Pancreas (tissue), 10 donors: ENCODE results near the gene DHX34. TPM values are rescaled to one million over a fixed set of nuclear protein-coding genes. Genes with fewer than 3 reads are reported as not detected.

Source experiments
- ATAC-seq, 4 donors: fragments of 200-7000 bp; cut with Tn5 transposase; one replicate each; pipeline versions ENCODE4 v1.8.0 to v1.9.1; 2020; ENCODE audit warnings: mild to moderate bottlenecking in 4 of 4, moderate library complexity in 4 of 4
- DNase-seq, 6 donors: peaks; one replicate each; pipeline ENCODE4 v3.0.0-alpha.2; 2020
- FAIRE-seq: peaks from 2 replicates; lab custom pipeline; 2012; peaks lifted over from hg19 to GRCh38; lab: Jason Lieb, UNC
- H3K27ac ChIP-seq, 4 donors: fragments of 200-600 bp; sonication (generic); 1 replicate in 3 of 4; 2 replicates in 1 of 4; pipeline versions ENCODE4 v1.5.0 to v1.8.0; 2020
- H3K27me3 ChIP-seq, 4 donors: fragments of 200-600 bp; one replicate each; pipeline ENCODE4 v1.8.0; 2021
- H3K36me3 ChIP-seq, 3 donors: fragments of 200-600 bp; sonication (generic) in 1 of 3; one replicate each; pipeline versions ENCODE4 v1.5.0 to v1.8.0; 2020 to 2021
- H3K4me1 ChIP-seq, 3 donors: fragments of 200-600 bp; one replicate each; pipeline ENCODE4 v1.8.0; 2021
- H3K4me3 ChIP-seq, 4 donors: fragments of 200-600 bp; sonication (generic) in 2 of 4; one replicate each; pipeline versions ENCODE4 v1.5.0 to v1.8.0; 2020 to 2021
- H3K9me3 ChIP-seq, 4 donors: fragments of 200-600 bp; one replicate each; pipeline ENCODE4 v1.8.0; 2021
- CTCF ChIP-seq, 4 donors: fragments of 200-600 bp; sonication (generic) in 3 of 4; IDR thresholded peaks; one replicate each; pipeline versions ENCODE4 v1.5.0 to v1.8.0; 2021; ENCODE audit warnings: antibody characterized with exemption in 4 of 4
- WGBS, 2 donors: extraction: QIAGEN DNeasy Blood & Tissue Kit; methylation state at CpG; one replicate each; pipeline ENCODE4 v1.1.7; 2013; 5-methylcytosine and 5-hydroxymethylcytosine counted together
- intact Hi-C, 3 donors: fragments of 100-400 bp; cut with DNase I; formaldehyde crosslinking; loops; one replicate each; pipeline versions ENCODE4 v1.11.1 to v1.14.2; 2022
- polyA plus RNA-seq, 2 donors: library from polyadenylated mRNA; stranded (reverse); fragments of 200-250 nt; gene quantifications; one replicate each; pipeline ENCODE4 v1.2.3, GENCODE V29; 2013
- total RNA-seq, 6 donors: library from RNA; stranded (reverse); fragmentation: NEBNext Ultra II Directional in 4 of 6; extraction: Animal tissue kit (Norgen Biotek cat#: 25700) in 4 of 6; gene quantifications; one replicate each; pipeline versions ENCODE4 v1.2.1 to v1.2.4, GENCODE V29; 2021 to 2023
- donor health status: healthy with polysubstance abuse.
- donor health status: DM: no; HTN: no; CAD: no; lungs with moderate emphysema.
- donor health status: DM: no; HTN: no; CAD: no.
- donor health status: control.
- donor health status: control.
- donor health status: Bipolar disorder and iron deficiency.
- donor health status: DM: yes; HTN: yes; CAD: no.
- donor health status: DM: no; HTN: no; CAD: no.
- donor health status: DM: no; HTN: no; CAD: no.
- donor health status: DM: yes; HTN: yes; CAD: no.

DHX34 gene
- total and polyA plus RNA-seq, 8 donors: 3.5 to 23.5 (median 5.9) TPM

- H3K9me3 ChIP-seq: no peaks in the 10 kb centered on the region
- peaks cover 0 to 13% (median 4%) of the 10 kb centered on the region in 3 donors for H3K4me1 ChIP-seq
- H3K27ac ChIP-seq: no peak overlapping the region
- TF ChIP-seq CTCF (IDR thresholded peaks at IDR 0.05): no peak
- intact Hi-C loops: no loop called here
- H3K36me3 ChIP-seq: no peaks in the 10 kb centered on the region
- H3K27me3 ChIP-seq: peaks cover 0 to 13% (median 0%) of the 10 kb centered on the region in 4 donors
- WGBS, 2 donors: 18 to 21% methylated on average over 20 of the region's 20 CpGs
- FAIRE-seq: no peak
- ATAC-seq: no peak
- DNase-seq: no peak
- no peak overlapping the region for H3K4me3 ChIP-seq
Observed at GRCh38 chr19:47429140-47429793, 80.2 kb downstream of the DHX34 start.

- WGBS, 2 donors: 7 to 10% methylated on average over 69 of the region's 69 CpGs
- intact Hi-C loops: loop anchor here in 1 of 3 donors (10.0 kb wide), 1 partner anchor 85 kb away; the partner anchor contains the start of gene NAPA
- peaks cover 0 to 13% (median 4%) of the 10 kb centered on the region in 3 donors for H3K4me1 ChIP-seq
- H3K27me3 ChIP-seq: peaks cover 0 to 13% (median 0%) of the 10 kb centered on the region in 4 donors
- no peak for FAIRE-seq
- H3K4me3 ChIP-seq: peak overlapping the region in 1 of 4 donors; percentile 27
- no peaks in the 10 kb centered on the region for H3K36me3 ChIP-seq
- no peak overlapping the region for H3K27ac ChIP-seq
- H3K9me3 ChIP-seq: no peaks in the 10 kb centered on the region
- DNase-seq: peak in 2 of 6 donors; percentile 37 to 81
- TF ChIP-seq CTCF (IDR thresholded peaks at IDR 0.05): peak in 2 of 4 donors; percentile 9 to 26
- peak; percentile 35 to 57 (median 42) for ATAC-seq
Observed at GRCh38 chr19:47430041-47430802, 81.1 kb downstream of the DHX34 start.

- DNase-seq (peak in 1 of 6 donors; percentile 67), FAIRE-seq (no peak), ATAC-seq (no peak)
- Histone ChIP-seq H3K36me3 (no peaks in the 10 kb centered on the region), H3K4me3 (no peak overlapping the region), H3K27ac (no peak overlapping the region), H3K4me1 (peaks cover 0 to 13% (median 4%) of the 10 kb centered on the region in 3 donors), H3K27me3 (peaks cover 0 to 13% (median 0%) of the 10 kb centered on the region in 4 donors), H3K9me3 (no peaks in the 10 kb centered on the region)
- intact Hi-C loops: loop anchor here in 1 of 3 donors (10.0 kb wide), 1 partner anchor 83 kb away; the partner anchor contains the start of gene NAPA
- no peak for TF ChIP-seq CTCF (IDR thresholded peaks at IDR 0.05)
- 79 to 87% methylated on average over 18 of the region's 18 CpGs for WGBS, 2 donors
Observed at GRCh38 chr19:47432091-47432490, 83.0 kb downstream of the DHX34 start.

Other genes starting within 250 kb of the DHX34 start
- 10 to 100 TPM; 18.2 to 30.4 (median 20.5) TPM for gene ZC3H4, start 235.5 kb upstream of the DHX34 start, total RNA-seq
- 10 to 100 TPM in 1 of 2 donors, 1 to 10 TPM in 1; 8.1 to 14.3 TPM for gene ZC3H4, start 235.5 kb upstream of the DHX34 start, polyA plus RNA-seq
- gene SAE1, start 218.5 kb upstream of the DHX34 start, total RNA-seq: 10 to 100 TPM; 14.8 to 25.8 (median 20.1) TPM
- gene SAE1, start 218.5 kb upstream of the DHX34 start, polyA plus RNA-seq: 10 to 100 TPM in 1 of 2 donors, 1 to 10 TPM in 1; 10.0 to 23.0 TPM
- gene BBC3, start 118.1 kb upstream of the DHX34 start, total RNA-seq: 10 to 100 TPM in 3 of 6 donors, 1 to 10 TPM in 3; 6.8 to 19.4 (median 9.2) TPM
- 10 to 100 TPM in 1 of 2 donors, 1 to 10 TPM in 1; 5.5 to 11.3 TPM for gene BBC3, start 118.1 kb upstream of the DHX34 start, polyA plus RNA-seq
- 10 to 100 TPM; 24.6 to 67.3 (median 34.7) TPM for gene CCDC9, start 92.8 kb upstream of the DHX34 start, total RNA-seq
- gene CCDC9, start 92.8 kb upstream of the DHX34 start, polyA plus RNA-seq: 100 to 1,000 TPM in 1 of 2 donors, 10 to 100 TPM in 1; 38.3 to 102 TPM
- 10 to 100 TPM; 10.6 to 37.7 (median 13.5) TPM for gene INAFM1, start 74.4 kb upstream of the DHX34 start, total RNA-seq
- 10 to 100 TPM; 25.6 to 29.7 TPM for gene INAFM1, start 74.4 kb upstream of the DHX34 start, polyA plus RNA-seq
- 10 to 100 TPM in 2 of 6 donors, 1 to 10 TPM in 4; 1.2 to 10.4 (median 4.5) TPM for gene C5AR1, start 39.5 kb upstream of the DHX34 start, total RNA-seq
- 1 to 10 TPM; 2.3 to 4.1 TPM for gene C5AR1, start 39.5 kb upstream of the DHX34 start, polyA plus RNA-seq
- 1 to 10 TPM in 1 of 6 donors, under 1 TPM in 4, not detected in 1; 0.09 to 1.2 (median 0.69) TPM for gene C5AR2, start 17.1 kb upstream of the DHX34 start, total RNA-seq
- under 1 TPM; 0.12 to 0.23 TPM for gene C5AR2, start 17.1 kb upstream of the DHX34 start, polyA plus RNA-seq
- 1 to 10 TPM in 4 of 6 donors, under 1 TPM in 2; 0.91 to 4.1 (median 2.1) TPM for gene MEIS3, start 70.2 kb downstream of the DHX34 start, total RNA-seq
- gene MEIS3, start 70.2 kb downstream of the DHX34 start, polyA plus RNA-seq: 10 to 100 TPM; 16.0 to 28.5 TPM
- 1 to 10 TPM; 4.5 to 8.3 (median 6.7) TPM for gene SLC8A2, start 122.6 kb downstream of the DHX34 start, total RNA-seq
- 1 to 10 TPM; 2.6 to 4.8 TPM for gene SLC8A2, start 122.6 kb downstream of the DHX34 start, polyA plus RNA-seq
- 10 to 100 TPM in 1 of 6 donors, 1 to 10 TPM in 5; 3.0 to 10.7 (median 5.1) TPM for gene KPTN, start 134.9 kb downstream of the DHX34 start, total RNA-seq
- gene KPTN, start 134.9 kb downstream of the DHX34 start, polyA plus RNA-seq: 10 to 100 TPM; 52.5 to 53.3 TPM
- 10 to 100 TPM; 47.2 to 63.5 (median 53.2) TPM for gene NAPA, start 165.7 kb downstream of the DHX34 start, total RNA-seq
- 100 to 1,000 TPM in 1 of 2 donors, 10 to 100 TPM in 1; 77.2 to 121 TPM for gene NAPA, start 165.7 kb downstream of the DHX34 start, polyA plus RNA-seq
- gene ZNF541, start 223.8 kb downstream of the DHX34 start, total RNA-seq: under 1 TPM in 5 of 6 donors, not detected in 1; 0.06 to 0.17 (median 0.14) TPM
- gene ZNF541, start 223.8 kb downstream of the DHX34 start, polyA plus RNA-seq: under 1 TPM; 0.27 to 0.63 TPM